Measurements from ENCODE around the gene OTOGL.
A peak's percentile ranks its signal among the peaks of the same experiment; 100 is the strongest.

The OTOGL gene

GRCh38 chr12:80356097-80356496 lies 256.8 kb downstream of the OTOGL start:
- no peak overlapping the region for H3K27ac ChIP-seq (ENCODE audit: low read length)
- H3K4me3 ChIP-seq (ENCODE audit: low read length in 2 of 2) = no peak overlapping the region
- H3K27me3 ChIP-seq (ENCODE audit: control insufficient read depth in 1 of 2, insufficient read depth in 2 of 2, low read length in 2 of 2) = no peaks in the 10 kb centered on the region
- no peaks in the 10 kb centered on the region for H3K4me1 ChIP-seq (ENCODE audit: control insufficient read depth, insufficient read depth, low read length)
- H3K36me3 ChIP-seq (ENCODE audit: control insufficient read depth in 2 of 2, insufficient read depth in 2 of 2, low read length in 2 of 2) = no peaks in the 10 kb centered on the region
- H3K9me3 ChIP-seq (ENCODE audit: control insufficient read depth in 2 of 2, low read length in 2 of 2) = no peaks in the 10 kb centered on the region
- H3K9ac ChIP-seq (ENCODE audit: low read length in 2 of 2) = no peak overlapping the region

GRCh38 chr12:80359703-80360102 lies 260.4 kb downstream of the OTOGL start:
- Histone ChIP-seq H3K9ac (ENCODE audit: low read length in 2 of 2) (no peak overlapping the region), H3K4me1 (ENCODE audit: control insufficient read depth, insufficient read depth, low read length) (no peaks in the 10 kb centered on the region), H3K27me3 (ENCODE audit: control insufficient read depth in 1 of 2, insufficient read depth in 2 of 2, low read length in 2 of 2) (no peaks in the 10 kb centered on the region), H3K9me3 (ENCODE audit: control insufficient read depth in 2 of 2, low read length in 2 of 2) (no peaks in the 10 kb centered on the region), H3K4me3 (ENCODE audit: low read length in 2 of 2) (no peak overlapping the region), H3K27ac (ENCODE audit: low read length) (no peak overlapping the region), H3K36me3 (ENCODE audit: control insufficient read depth in 2 of 2, insufficient read depth in 2 of 2, low read length in 2 of 2) (no peaks in the 10 kb centered on the region)

- no peaks in the 10 kb centered on the region for H3K9me3 ChIP-seq (ENCODE audit: control insufficient read depth in 2 of 2, low read length in 2 of 2)
- no peak overlapping the region for H3K27ac ChIP-seq (ENCODE audit: low read length)
- no peaks in the 10 kb centered on the region for H3K4me1 ChIP-seq (ENCODE audit: control insufficient read depth, insufficient read depth, low read length)
- H3K9ac ChIP-seq (ENCODE audit: low read length in 2 of 2) = no peak overlapping the region
- H3K36me3 ChIP-seq (ENCODE audit: control insufficient read depth in 2 of 2, insufficient read depth in 2 of 2, low read length in 2 of 2) = no peaks in the 10 kb centered on the region
- no peaks in the 10 kb centered on the region for H3K27me3 ChIP-seq (ENCODE audit: control insufficient read depth in 1 of 2, insufficient read depth in 2 of 2, low read length in 2 of 2)
- no peak overlapping the region for H3K4me3 ChIP-seq (ENCODE audit: low read length in 2 of 2)
Measured at GRCh38 chr12:80364056-80364455, 264.7 kb downstream of the OTOGL start.

GRCh38 chr12:80373666-80374065 lies 274.3 kb downstream of the OTOGL start:
- Histone ChIP-seq H3K36me3 (ENCODE audit: control insufficient read depth in 2 of 2, insufficient read depth in 2 of 2, low read length in 2 of 2) (no peaks in the 10 kb centered on the region), H3K27me3 (ENCODE audit: control insufficient read depth in 1 of 2, insufficient read depth in 2 of 2, low read length in 2 of 2) (no peaks in the 10 kb centered on the region), H3K27ac (ENCODE audit: low read length) (no peak overlapping the region), H3K4me1 (ENCODE audit: control insufficient read depth, insufficient read depth, low read length) (no peaks in the 10 kb centered on the region), H3K9me3 (ENCODE audit: control insufficient read depth in 2 of 2, low read length in 2 of 2) (no peaks in the 10 kb centered on the region), H3K9ac (ENCODE audit: low read length in 2 of 2) (no peak overlapping the region), H3K4me3 (ENCODE audit: low read length in 2 of 2) (no peak overlapping the region)

GRCh38 chr12:80374615-80375014 lies 275.3 kb downstream of the OTOGL start:
- H3K36me3 ChIP-seq (ENCODE audit: control insufficient read depth in 2 of 2, insufficient read depth in 2 of 2, low read length in 2 of 2) = no peaks in the 10 kb centered on the region
- H3K27ac ChIP-seq (ENCODE audit: low read length) = no peak overlapping the region
- no peak overlapping the region for H3K4me3 ChIP-seq (ENCODE audit: low read length in 2 of 2)
- H3K9me3 ChIP-seq (ENCODE audit: control insufficient read depth in 2 of 2, low read length in 2 of 2) = no peaks in the 10 kb centered on the region
- no peak overlapping the region for H3K9ac ChIP-seq (ENCODE audit: low read length in 2 of 2)
- no peaks in the 10 kb centered on the region for H3K27me3 ChIP-seq (ENCODE audit: control insufficient read depth in 1 of 2, insufficient read depth in 2 of 2, low read length in 2 of 2)
- H3K4me1 ChIP-seq (ENCODE audit: control insufficient read depth, insufficient read depth, low read length) = no peaks in the 10 kb centered on the region

- H3K27me3 ChIP-seq (ENCODE audit: control insufficient read depth in 1 of 2, insufficient read depth in 2 of 2, low read length in 2 of 2) = no peaks in the 10 kb centered on the region
- H3K9me3 ChIP-seq (ENCODE audit: control insufficient read depth in 2 of 2, low read length in 2 of 2) = no peaks in the 10 kb centered on the region
- H3K9ac ChIP-seq (ENCODE audit: low read length in 2 of 2) = no peak overlapping the region
- H3K27ac ChIP-seq (ENCODE audit: low read length) = no peak overlapping the region
- H3K36me3 ChIP-seq (ENCODE audit: control insufficient read depth in 2 of 2, insufficient read depth in 2 of 2, low read length in 2 of 2) = no peaks in the 10 kb centered on the region
- H3K4me1 ChIP-seq (ENCODE audit: control insufficient read depth, insufficient read depth, low read length) = no peaks in the 10 kb centered on the region
- no peak overlapping the region for H3K4me3 ChIP-seq (ENCODE audit: low read length in 2 of 2)
Measured at GRCh38 chr12:80377140-80377794, 277.9 kb downstream of the OTOGL start.

- H3K9me3 ChIP-seq (ENCODE audit: control insufficient read depth in 2 of 2, low read length in 2 of 2) = no peaks in the 10 kb centered on the region
- H3K27me3 ChIP-seq (ENCODE audit: control insufficient read depth in 1 of 2, insufficient read depth in 2 of 2, low read length in 2 of 2) = no peaks in the 10 kb centered on the region
- H3K36me3 ChIP-seq (ENCODE audit: control insufficient read depth in 2 of 2, insufficient read depth in 2 of 2, low read length in 2 of 2) = no peaks in the 10 kb centered on the region
- no peak overlapping the region for H3K4me3 ChIP-seq (ENCODE audit: low read length in 2 of 2)
- no peaks in the 10 kb centered on the region for H3K4me1 ChIP-seq (ENCODE audit: control insufficient read depth, insufficient read depth, low read length)
- no peak overlapping the region for H3K27ac ChIP-seq (ENCODE audit: low read length)
- no peak overlapping the region for H3K9ac ChIP-seq (ENCODE audit: low read length in 2 of 2)
Measured at GRCh38 chr12:80381121-80381520, 281.8 kb downstream of the OTOGL start.

GRCh38 chr12:80382254-80382653 lies 282.9 kb downstream of the OTOGL start:
- H3K36me3 ChIP-seq (ENCODE audit: control insufficient read depth in 2 of 2, insufficient read depth in 2 of 2, low read length in 2 of 2) = no peaks in the 10 kb centered on the region
- no peaks in the 10 kb centered on the region for H3K9me3 ChIP-seq (ENCODE audit: control insufficient read depth in 2 of 2, low read length in 2 of 2)
- H3K27me3 ChIP-seq (ENCODE audit: control insufficient read depth in 1 of 2, insufficient read depth in 2 of 2, low read length in 2 of 2) = no peaks in the 10 kb centered on the region
- H3K27ac ChIP-seq (ENCODE audit: low read length) = no peak overlapping the region
- H3K4me1 ChIP-seq (ENCODE audit: control insufficient read depth, insufficient read depth, low read length) = no peaks in the 10 kb centered on the region
- H3K4me3 ChIP-seq (ENCODE audit: low read length in 2 of 2) = no peak overlapping the region
- H3K9ac ChIP-seq (ENCODE audit: low read length in 2 of 2) = no peak overlapping the region

- Histone ChIP-seq H3K9ac (ENCODE audit: low read length in 2 of 2) (no peak overlapping the region), H3K9me3 (ENCODE audit: control insufficient read depth in 2 of 2, low read length in 2 of 2) (no peaks in the 10 kb centered on the region), H3K36me3 (ENCODE audit: control insufficient read depth in 2 of 2, insufficient read depth in 2 of 2, low read length in 2 of 2) (no peaks in the 10 kb centered on the region)
Measured at GRCh38 chr12:80400571-80400991, 301.2 kb downstream of the OTOGL start.

GRCh38 chr12:80401191-80401590 lies 301.9 kb downstream of the OTOGL start:
- H3K27me3 ChIP-seq (ENCODE audit: control insufficient read depth in 1 of 2, insufficient read depth in 2 of 2, low read length in 2 of 2) = peaks cover 2 to 7% of the 10 kb centered on the region in 2 donors
- no peaks in the 10 kb centered on the region for H3K4me1 ChIP-seq (ENCODE audit: control insufficient read depth, insufficient read depth, low read length)
- no peaks in the 10 kb centered on the region for H3K9me3 ChIP-seq (ENCODE audit: control insufficient read depth in 2 of 2, low read length in 2 of 2)
- H3K27ac ChIP-seq (ENCODE audit: low read length) = no peak overlapping the region
- no peaks in the 10 kb centered on the region for H3K36me3 ChIP-seq (ENCODE audit: control insufficient read depth in 2 of 2, insufficient read depth in 2 of 2, low read length in 2 of 2)
- peak overlapping the region in 1 of 2 donors; percentile 51 for H3K4me3 ChIP-seq (ENCODE audit: low read length in 2 of 2)
- H3K9ac ChIP-seq (ENCODE audit: low read length in 2 of 2) = no peak overlapping the region

More at GRCh38 chr12:80400571-80400991, 301.2 kb downstream of the OTOGL start:
- Histone ChIP-seq H3K27me3 (ENCODE audit: control insufficient read depth in 1 of 2, insufficient read depth in 2 of 2, low read length in 2 of 2) (peaks cover 2 to 7% of the 10 kb centered on the region in 2 donors), H3K4me1 (ENCODE audit: control insufficient read depth, insufficient read depth, low read length) (no peaks in the 10 kb centered on the region), H3K4me3 (ENCODE audit: low read length in 2 of 2) (peak overlapping the region; percentile 51 to 66), H3K27ac (ENCODE audit: low read length) (no peak overlapping the region)

- no peak overlapping the region for H3K27ac ChIP-seq (ENCODE audit: low read length)
- peaks cover 2 to 7% of the 10 kb centered on the region in 2 donors for H3K27me3 ChIP-seq (ENCODE audit: control insufficient read depth in 1 of 2, insufficient read depth in 2 of 2, low read length in 2 of 2)
- H3K36me3 ChIP-seq (ENCODE audit: control insufficient read depth in 2 of 2, insufficient read depth in 2 of 2, low read length in 2 of 2) = no peaks in the 10 kb centered on the region
- no peaks in the 10 kb centered on the region for H3K4me1 ChIP-seq (ENCODE audit: control insufficient read depth, insufficient read depth, low read length)
- H3K9me3 ChIP-seq (ENCODE audit: control insufficient read depth in 2 of 2, low read length in 2 of 2) = no peaks in the 10 kb centered on the region
- no peak overlapping the region for H3K9ac ChIP-seq (ENCODE audit: low read length in 2 of 2)
- H3K4me3 ChIP-seq (ENCODE audit: low read length in 2 of 2) = no peak overlapping the region
Measured at GRCh38 chr12:80404629-80405028, 305.3 kb downstream of the OTOGL start.

Data from stomach smooth muscle (tissue), 2 donors.